GM18508 (cell line): ENCODE data around the gene GOLGA8K.
"Not testable (repeated sequence)": the region's sequence is repeated elsewhere in the genome, so short reads cannot be mapped to it uniquely, and the experiment has no call there.

Experiments
- ATAC-seq: cut with Tn5 transposase; IDR thresholded peaks from one replicate; pipeline ENCODE4 v1.9.1; 2021; ENCODE audit warnings: moderate number of reproducible peaks; ENCODE audit not compliant: insufficient read depth, unreplicated experiment

Gene GOLGA8K

GRCh38 chr15:32356909-32357308 lies 46.2 kb downstream of the GOLGA8K start:
- ATAC-seq = not testable (repeated sequence)

DNA sequence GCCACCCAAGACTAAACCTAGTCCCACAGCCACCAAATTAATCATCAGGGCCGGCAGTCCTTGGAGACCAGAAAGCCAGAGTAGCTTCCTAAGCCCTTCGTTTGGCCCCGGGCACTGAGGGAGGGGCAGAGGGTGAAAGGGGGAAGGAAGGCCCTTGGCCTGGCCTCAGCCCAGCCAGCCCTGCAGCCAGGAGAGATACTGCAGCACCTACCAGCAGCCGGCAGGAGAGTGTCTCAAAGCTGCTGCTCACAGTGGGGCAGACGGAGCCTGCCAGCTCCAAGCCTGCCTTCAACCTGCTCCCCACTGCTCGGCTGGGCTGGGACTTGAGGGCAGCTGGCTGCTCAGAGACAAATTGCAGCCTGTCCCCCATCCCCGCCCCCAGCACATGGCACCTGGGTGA lies 50.3 kb downstream of the GOLGA8K start:
- not testable (repeated sequence) for ATAC-seq

- not testable (repeated sequence) for ATAC-seq
Measured at GRCh38 chr15:32350563-32351220, 52.4 kb downstream of the GOLGA8K start.

GRCh38 chr15:32347037-32347436 lies 56.1 kb downstream of the GOLGA8K start:
- ATAC-seq = not testable (repeated sequence)

DNA sequence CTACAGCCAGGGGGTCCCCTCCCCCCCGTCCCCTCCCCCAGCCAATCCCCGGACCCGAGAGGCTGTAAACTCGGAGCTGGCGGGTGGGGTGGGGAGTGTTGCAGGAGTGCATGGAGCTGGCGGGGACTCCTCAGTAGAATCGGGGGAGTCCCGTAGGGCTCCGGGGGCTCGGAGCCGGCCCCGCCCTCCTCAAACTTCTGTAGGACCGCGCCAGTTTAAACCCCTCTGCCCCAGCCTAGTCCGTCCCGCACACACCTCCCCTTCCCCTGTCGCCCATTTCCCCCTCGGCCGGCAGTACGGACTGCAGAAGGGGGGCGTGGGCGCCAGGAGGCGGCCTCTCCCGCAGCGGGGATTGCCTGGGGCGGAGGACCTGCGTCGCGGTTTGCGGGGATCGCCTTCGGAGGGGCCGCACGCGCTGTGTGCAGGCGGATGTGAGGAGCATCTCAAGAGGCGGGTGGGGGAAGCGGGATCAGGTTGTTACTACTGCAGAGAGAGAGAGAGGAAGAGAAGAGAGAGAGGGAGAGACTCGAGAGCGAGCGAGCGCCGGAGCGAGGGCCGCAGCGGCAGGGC lies 57.0 kb downstream of the GOLGA8K start:
- ATAC-seq = not testable (repeated sequence)

GRCh38 chr15:32343921-32344320 lies 59.2 kb downstream of the GOLGA8K start:
- ATAC-seq = not testable (repeated sequence)
